GM12801 (cell line): Measurements from ENCODE around the gene HLA-DQA1.

Source experiments
- CTCF ChIP-seq: IDR thresholded peaks from one replicate; pipeline ENCODE4 v1.5.1; 2011; ENCODE audit warnings: control low read depth; ENCODE audit not compliant: insufficient read length; ENCODE audit errors: extremely low read depth

The HLA-DQA1 gene

GRCh38 chr6:32659856-32660595 lies 22.8 kb downstream of the HLA-DQA1 start:
- TF ChIP-seq CTCF, result no peak

- TF ChIP-seq CTCF, result no peak
Observed at GRCh38 chr6:32662099-32662498, 24.9 kb downstream of the HLA-DQA1 start.

- TF ChIP-seq CTCF, result no peak
Observed at GRCh38 chr6:32662836-32663235, 25.6 kb downstream of the HLA-DQA1 start.

GRCh38 chr6:32664354-32664753 lies 27.1 kb downstream of the HLA-DQA1 start:
- TF ChIP-seq CTCF, result no peak

- TF ChIP-seq CTCF, result no peak
Observed at GRCh38 chr6:32664827-32665362, 27.7 kb downstream of the HLA-DQA1 start.

GRCh38 chr6:32665661-32666060 lies 28.5 kb downstream of the HLA-DQA1 start:
- TF ChIP-seq CTCF, result no peak

- TF ChIP-seq CTCF, result no peak
Observed at GRCh38 chr6:32666420-32667300, 29.5 kb downstream of the HLA-DQA1 start, which contains the start of gene HLA-DQB1. Gene HLA-DQB1 (minus strand): TSS chr6:32666657. CDS start chr6:32666607, 50 bp downstream.
